HepG2 (cell line): Measurements from ENCODE around the gene BAIAP2L2. TPM values are rescaled to one million over a fixed set of nuclear protein-coding genes. Genes with fewer than 3 reads are reported as not detected.

Experiments used
- ATAC-seq: fragments of 200-7000 bp; cut with Tn5 transposase; 3 replicates; pipeline ENCODE4 v1.9.1; 2020; ENCODE audit warnings: mild to moderate bottlenecking, moderate library complexity
- BruUV-seq: library from RNA; stranded (reverse); fragments of 400-500 nt; replicated peaks from 2 replicates; lab custom pipeline; 2021; lab: Mats Ljungman, UMichigan
- CTCF ChIA-PET: fragments of 300-600 bp; formaldehyde crosslinking; extraction: SDS; loops from one replicate; lab custom pipeline; 2021; ENCODE audit warnings: low total read pairs, inconsistent platforms, low intra/inter-chr PET ratio; lab: Yijun Ruan, JAX
- POLR2A ChIA-PET: fragments of 350-600 bp; sonication (Branson Sonifier 250); formaldehyde crosslinking; loops from one replicate; lab custom pipeline; 2020; ENCODE audit warnings: antibody characterized with exemption, inconsistent platforms; lab: Yijun Ruan, JAX
- DNase-seq: peaks from one replicate; pipeline ENCODE4 v3.0.0-alpha.2; 2015; ENCODE audit warnings: low spot score
- FAIRE-seq: peaks from 3 replicates; lab custom pipeline; 2011; peaks lifted over from hg19 to GRCh38; lab: Jason Lieb, UNC
- H2AFZ ChIP-seq: one replicate; pipeline ENCODE4 v1.6.1; 2011; ENCODE audit warnings: low read length, inconsistent platforms
- H3K27ac ChIP-seq: fragments of 300-600 bp; 3 replicates; pipeline ENCODE4 v1.8.0; 2011; ENCODE audit warnings: mixed run types, mild to moderate bottlenecking, mixed read lengths, low read length, inconsistent platforms; ENCODE audit not compliant: insufficient read depth; ENCODE audit errors: extremely low read length
- H3K27me3 ChIP-seq, 2 experiments: fragments of 200-600 bp in 1 of 2; 2 replicates in 1 of 2; 3 replicates in 1 of 2; pipeline versions ENCODE4 v1.6.0 to v1.8.0; 2011; ENCODE audit warnings: low read length in 2 of 2, mild to moderate bottlenecking in 2 of 2, moderate library complexity in 2 of 2, inconsistent platforms in 1 of 2; ENCODE audit not compliant: insufficient read depth in 2 of 2, control insufficient read depth in 1 of 2
- H3K36me3 ChIP-seq, 2 experiments: fragments of 200-600 bp in 1 of 2; replicated peaks in 1 of 2; 2 replicates in 1 of 2; 3 replicates in 1 of 2; pipeline versions ENCODE4 v1.5.1 to v1.8.0; 2011; ENCODE audit warnings: low read length in 2 of 2, inconsistent platforms in 1 of 2; ENCODE audit not compliant: insufficient read depth in 2 of 2, control insufficient read depth in 1 of 2
- H3K4me1 ChIP-seq: 2 replicates; pipeline ENCODE4 v1.5.1; 2012; ENCODE audit warnings: low read length, inconsistent platforms; ENCODE audit not compliant: insufficient read depth
- H3K4me2 ChIP-seq: 2 replicates; pipeline ENCODE4 v1.6.0; 2011; ENCODE audit warnings: low read depth, low read length, inconsistent platforms
- H3K4me3 ChIP-seq, 3 experiments: fragments of 200-600 bp in 1 of 3; sonication (generic), shearing (Covaris generic) in 1 of 3; replicated peaks in 1 of 3; 2 replicates each; pipeline ENCODE4 v1.5.1; 2011 to 2016; ENCODE audit warnings: low read length in 3 of 3, inconsistent platforms in 2 of 3, low read depth in 2 of 3, mild to moderate bottlenecking in 2 of 3, control low read depth in 1 of 3, mixed read lengths in 1 of 3; ENCODE audit not compliant: insufficient read depth in 1 of 3
- H3K79me2 ChIP-seq: one replicate; pipeline ENCODE4 v1.6.1; 2011; ENCODE audit warnings: low read length, inconsistent platforms; ENCODE audit not compliant: insufficient read depth
- H3K9ac ChIP-seq: 2 replicates; pipeline ENCODE4 v1.6.0; 2011; ENCODE audit warnings: mild to moderate bottlenecking, low read depth, low read length, inconsistent platforms; ENCODE audit not compliant: insufficient read depth
- H3K9me3 ChIP-seq: 2 replicates; pipeline ENCODE4 v1.5.1; 2012; ENCODE audit warnings: mild to moderate bottlenecking, low read length
- H4K20me1 ChIP-seq: 2 replicates; pipeline ENCODE4 v1.6.0; 2011; ENCODE audit warnings: inconsistent platforms, mild to moderate bottlenecking, low read length, moderate library complexity; ENCODE audit not compliant: insufficient read depth
- AGO2 ChIP-seq: fragments of 200-400 bp; formaldehyde crosslinking; optimal IDR thresholded peaks from 2 replicates; pipeline ENCODE3; 2017; ENCODE audit warnings: mild to moderate bottlenecking, low read depth, low read length, moderate library complexity
- FOSL2 ChIP-seq: sonication (generic); formaldehyde crosslinking; IDR thresholded peaks from 2 replicates; pipeline ENCODE4 v1.4.0; 2020; ENCODE audit warnings: missing genetic modification reagents
- HOXA7 ChIP-seq: sonication (generic); formaldehyde crosslinking; IDR thresholded peaks from 2 replicates; pipeline ENCODE4 v1.8.1; 2022; ENCODE audit warnings: mild to moderate bottlenecking, missing genetic modification reagents, moderate library complexity
- ISL2 ChIP-seq: sonication (generic); formaldehyde crosslinking; IDR thresholded peaks from 2 replicates; pipeline ENCODE4 v1.5.0; 2020; ENCODE audit warnings: missing genetic modification reagents
- MTA1 ChIP-seq: sonication (generic); formaldehyde crosslinking; IDR thresholded peaks from 2 replicates; pipeline ENCODE4 v1.4.0; 2020; ENCODE audit warnings: missing genetic modification reagents, mild to moderate bottlenecking, borderline replicate concordance
- NR2F6 ChIP-seq, 2 experiments: IDR thresholded peaks; 2 replicates each; pipeline ENCODE4 v1.6.1; 2016; ENCODE audit warnings: antibody characterized with exemption in 1 of 2, mild to moderate bottlenecking in 1 of 2
- PAX8 ChIP-seq: sonication (generic); formaldehyde crosslinking; IDR thresholded peaks from 2 replicates; pipeline ENCODE4 v1.8.0; 2022; ENCODE audit warnings: mild to moderate bottlenecking, missing genetic modification reagents, borderline replicate concordance
- SALL1 ChIP-seq: sonication (generic); formaldehyde crosslinking; IDR thresholded peaks from 2 replicates; pipeline ENCODE4 v1.8.0; 2022; ENCODE audit warnings: mild to moderate bottlenecking, missing genetic modification reagents
- SNAI1 ChIP-seq: sonication (generic); formaldehyde crosslinking; IDR thresholded peaks from 2 replicates; pipeline ENCODE4 v1.5.0; 2020; ENCODE audit warnings: mild to moderate bottlenecking, missing genetic modification reagents, borderline replicate concordance
- TFAP4 ChIP-seq: sonication (generic); IDR thresholded peaks from 2 replicates; pipeline ENCODE4 v1.6.1; 2016; ENCODE audit warnings: low read depth, borderline replicate concordance
- XRCC5 ChIP-seq: fragments of 200-400 bp; formaldehyde crosslinking; optimal IDR thresholded peaks from 2 replicates; pipeline ENCODE3; 2017; ENCODE audit warnings: mild to moderate bottlenecking, low read length
- ZBTB2 ChIP-seq: sonication (generic); formaldehyde crosslinking; IDR thresholded peaks from 2 replicates; pipeline ENCODE4 v1.8.0; 2022; ENCODE audit warnings: low read depth, missing genetic modification reagents
- ZNF234 ChIP-seq: sonication (generic); formaldehyde crosslinking; conservative IDR thresholded peaks from 2 replicates; pipeline ENCODE4 v1.5.1; 2020; ENCODE audit warnings: mild to moderate bottlenecking, missing genetic modification reagents
- ZUFSP ChIP-seq: sonication (generic); formaldehyde crosslinking; IDR thresholded peaks from 2 replicates; pipeline ENCODE4 v1.9.0; 2021; ENCODE audit warnings: missing genetic modification reagents, mild to moderate bottlenecking, borderline replicate concordance
- WGBS: methylation state at CpG from one replicate; pipeline ENCODE4 v1.1.6; 2017; ENCODE audit warnings: low lambda C conversion rate; 5-methylcytosine and 5-hydroxymethylcytosine counted together
- in situ Hi-C: cut with HindIII; loops from 2 replicates; pipeline ENCODE4 v1.10.0; 2017; ENCODE audit warnings: low pct_unique_long_range_greater_than_20kb; ENCODE audit not compliant: extremely low pct_ligation_motif_present
- intact Hi-C: fragments of 100-400 bp; cut with micrococcal nuclease; formaldehyde crosslinking; loops from one replicate; pipeline ENCODE4 v1.10.0; 2022; ENCODE audit not compliant: unreplicated experiment
- polyA plus RNA-seq, 8 experiments: library from polyadenylated mRNA; depleted of rRNA in 3 of 8; stranded (reverse) in 7 of 8; unstranded in 1 of 8; fragments of >200 nt; fragmentation: Illumina TruSeq in 4 of 8; extraction: Trizol in 4 of 8; gene quantifications; 2 replicates each; pipeline versions ENCODE4 v1.2.1 to v1.2.3, GENCODE V29; 2011 to 2016; ENCODE audit warnings: low read depth in 4 of 8, missing spikeins in 1 of 8, mixed read lengths in 1 of 8; ENCODE audit not compliant: insufficient read depth in 1 of 8
- total RNA-seq, 5 experiments: library from RNA; depleted of rRNA; stranded (reverse); fragments of >200 nt; fragmentation: Illumina TruSeq; extraction: Trizol; gene quantifications; 2 replicates each; pipeline ENCODE4 v1.2.3, GENCODE V29; 2016; ENCODE audit warnings: low read depth in 1 of 5

Gene BAIAP2L2
- total and polyA plus RNA-seq, 2 of the 13 experiments (the other 11 are each of a cell fraction or from before 2014, with no cell fraction given), result 4.4 to 7.5 TPM

- peak; percentile 17; the same call in 1 of the 2 replicates for TF ChIP-seq FOSL2 (CRISPR knock-in tag)
- TF ChIP-seq MTA1 (CRISPR knock-in tag), result 0 out of 2 replicates have a peak, but pooled peaks have one; percentile 24
- peak; percentile 88 for TF ChIP-seq XRCC5
- no peak for TF ChIP-seq ZBTB2 (CRISPR knock-in tag)
- TF ChIP-seq NR2F6 (IDR thresholded peaks at IDR 0.05), result no peak
- TF ChIP-seq NR2F6 (CRISPR knock-in tag; IDR thresholded peaks at IDR 0.05), result peak; percentile 31; the same call in 1 of the 2 replicates
- no peak for TF ChIP-seq PAX8
- TF ChIP-seq ISL2 (CRISPR knock-in tag), result no peak
- TF ChIP-seq ZNF234, result no peak
- TF ChIP-seq HOXA7, result no peak
- TF ChIP-seq, all 625 proteins: peak for 49
These were observed 4.3 kb upstream of the BAIAP2L2 start (continued) for GRCh38 chr22:38114484-38115398.

GRCh38 chr22:38112381-38112780 is 1.9 kb upstream of the BAIAP2L2 start:
- Histone ChIP-seq H3K27me3 (no peaks in the 10 kb centered on the region), H2AFZ (no peak overlapping the region), H3K4me2 (peak overlapping the region; percentile 95), H3K79me2 (peaks cover 3% of the 10 kb centered on the region), H4K20me1 (no peaks in the 10 kb centered on the region; the same call in 1 of the 2 replicates), H3K9ac (peak overlapping the region; percentile 40; the same call in 1 of the 2 replicates), H3K4me1 (peaks cover 65% of the 10 kb centered on the region), H3K4me3 (peak overlapping the region in 2 of 3 experiments; percentile 30 to 76; a peak in 4 of 6 replicates), H3K36me3 (no peaks in the 10 kb centered on the region), H3K27ac (no peak overlapping the region), H3K9me3 (no peaks in the 10 kb centered on the region)
- intact Hi-C loops, result loop anchor here (5.0 kb wide), 2 partner anchors 90 to 150 kb away; partner anchors contain the start of gene MAFF
- in situ Hi-C loops, result loop anchor here (10.0 kb wide), 1 partner anchor 92 kb away; the partner anchor contains the start of gene MAFF
- BruUV-seq, result no TSS peak
- FAIRE-seq, result no peak
- WGBS, result 80% methylated on average over 2 of the region's 22 CpGs
- 0 out of 2 replicates have a peak, but pooled peaks have one; percentile 2 for TF ChIP-seq TFAP4
- TF ChIP-seq SALL1 (CRISPR knock-in tag), result 0 out of 2 replicates have a peak, but pooled peaks have one; percentile 5
- TF ChIP-seq ZUFSP (CRISPR knock-in tag), result no peak
- TF ChIP-seq AGO2, result peak; percentile 10
- TF ChIP-seq SNAI1, result no peak
- CTCF ChIA-PET, result no interaction called here
- no peak for ATAC-seq
- POLR2A ChIA-PET, result interaction anchor here (1.5 to 6.1 kb wide), 5 partner anchors 9 to 206 kb away, joined by 4 to 60 read pairs (median 7); partner anchors contain the start of gene PLA2G6
- DNase-seq, result no peak
